NCI-H345 (cell line): ENCODE measurements around the gene XRN2.
A peak's percentile ranks its signal among the peaks of the same experiment; 100 is the strongest.

ENCODE experiments used
- DNase-seq: peaks from one replicate; lab custom pipeline; 2025; lab: John Stamatoyannopoulos, UW

Gene XRN2

GRCh38 chr20:21303061-21303871 is at the start of gene XRN2:
XRN2 (plus strand) TSS chr20:21303331; CDS start chr20:21303399, 68 bp downstream.
- peak; percentile 97 for DNase-seq

- DNase-seq, result no peak
Measured at GRCh38 chr20:21257192-21257591, 45.9 kb upstream of the XRN2 start.

- no peak for DNase-seq
Measured at GRCh38 chr20:21258411-21258810, 44.7 kb upstream of the XRN2 start.

GRCh38 chr20:21259346-21259745 is 43.8 kb upstream of the XRN2 start:
- no peak for DNase-seq

GRCh38 chr20:21262812-21263211 is 40.3 kb upstream of the XRN2 start:
- no peak for DNase-seq

GRCh38 chr20:21265261-21266190 is 37.6 kb upstream of the XRN2 start:
- DNase-seq, result peak; percentile 96

GRCh38 chr20:21266191-21266536 is 37.0 kb upstream of the XRN2 start:
- DNase-seq, result peak; percentile 84

- DNase-seq, result no peak
Measured at GRCh38 chr20:21269772-21270171, 33.4 kb upstream of the XRN2 start.

- DNase-seq, result no peak
Measured at GRCh38 chr20:21270806-21271205, 32.3 kb upstream of the XRN2 start.

- no peak for DNase-seq
Measured at GRCh38 chr20:21272279-21272678, 30.9 kb upstream of the XRN2 start.

GRCh38 chr20:21272679-21273078 is 30.5 kb upstream of the XRN2 start:
- no peak for DNase-seq

GRCh38 chr20:21273755-21274386 is 29.3 kb upstream of the XRN2 start:
- DNase-seq, result no peak

GRCh38 chr20:21278829-21279228 is 24.3 kb upstream of the XRN2 start:
- DNase-seq, result no peak

GRCh38 chr20:21279706-21280521 is 23.2 kb upstream of the XRN2 start:
- DNase-seq, result no peak

- DNase-seq, result no peak
Measured at GRCh38 chr20:21280522-21281016, 22.6 kb upstream of the XRN2 start.

GRCh38 chr20:21286775-21287174 is 16.4 kb upstream of the XRN2 start:
- no peak for DNase-seq

GRCh38 chr20:21288587-21289370 is 14.4 kb upstream of the XRN2 start:
- no peak for DNase-seq

- DNase-seq, result no peak
Measured at GRCh38 chr20:21289651-21290050, 13.5 kb upstream of the XRN2 start.

- DNase-seq, result no peak
Measured at GRCh38 chr20:21291026-21291425, 12.1 kb upstream of the XRN2 start.

GRCh38 chr20:21294755-21295154 is 8.4 kb upstream of the XRN2 start:
- no peak for DNase-seq
